HS-5 (cell line): Measurements from ENCODE around the gene WDR20.

Experiments used
- DNase-seq: peaks from one replicate; pipeline ENCODE4 v3.0.0-alpha.2; 2012; ENCODE audit warnings: low read depth

The WDR20 gene

DNA sequence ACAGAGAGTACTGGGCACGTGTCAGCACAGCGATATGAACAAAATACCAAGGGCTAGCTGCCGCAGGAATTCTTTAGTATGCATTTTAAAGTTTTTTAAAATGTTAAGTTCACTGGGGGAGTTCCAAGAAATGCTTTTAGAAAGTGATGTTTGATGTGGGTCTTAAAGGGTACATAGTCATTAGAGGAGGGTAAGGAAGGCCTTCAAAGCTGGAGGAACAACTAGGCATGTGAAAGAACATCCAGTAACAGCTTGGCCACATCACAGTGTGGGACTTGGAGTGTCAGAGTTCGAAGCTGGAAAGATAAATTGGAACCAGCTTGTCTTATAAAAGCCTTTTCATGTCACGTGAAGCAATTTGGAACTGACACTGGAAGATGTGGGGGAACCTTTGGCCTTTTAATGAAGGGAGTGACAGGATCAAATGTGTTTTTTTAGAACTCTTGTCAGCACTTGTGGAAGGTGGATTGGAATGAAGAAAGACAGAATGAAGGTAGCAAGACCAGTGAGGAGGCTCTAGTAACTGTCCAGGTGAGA lies 57.7 kb downstream of the WDR20 start:
- DNase-seq = no peak

DNA sequence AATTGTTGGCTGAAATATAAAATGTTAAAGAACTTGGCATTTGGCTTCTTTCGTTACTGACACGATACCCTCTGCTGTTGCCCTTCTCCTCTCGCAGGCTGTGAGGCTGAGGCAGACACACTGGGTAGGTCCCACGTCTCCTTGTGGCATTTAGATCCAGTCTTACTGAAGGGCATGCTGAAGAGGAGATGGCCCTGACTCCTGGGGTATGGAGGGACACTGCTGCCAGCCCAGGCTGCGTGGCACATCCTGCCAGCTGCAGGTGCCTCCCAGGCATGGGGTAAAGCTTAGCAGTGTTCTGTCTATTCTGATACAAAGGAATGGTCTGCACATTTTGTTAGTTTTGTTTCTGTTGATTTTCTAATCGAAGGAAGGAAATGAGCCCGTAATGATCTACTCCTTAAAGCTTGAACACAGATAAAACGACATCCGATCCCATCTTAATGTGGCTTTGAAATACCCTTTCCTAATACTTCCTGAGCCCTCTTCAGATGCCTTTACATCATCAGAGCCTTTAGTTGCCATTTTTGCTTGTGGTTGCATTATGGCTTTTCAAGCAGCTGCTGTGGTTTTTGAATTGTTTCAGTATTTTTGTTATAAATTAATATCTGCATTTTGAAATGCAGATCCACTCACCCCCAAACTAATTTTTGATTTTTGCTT lies 61.1 kb downstream of the WDR20 start:
- no peak for DNase-seq

DNA sequence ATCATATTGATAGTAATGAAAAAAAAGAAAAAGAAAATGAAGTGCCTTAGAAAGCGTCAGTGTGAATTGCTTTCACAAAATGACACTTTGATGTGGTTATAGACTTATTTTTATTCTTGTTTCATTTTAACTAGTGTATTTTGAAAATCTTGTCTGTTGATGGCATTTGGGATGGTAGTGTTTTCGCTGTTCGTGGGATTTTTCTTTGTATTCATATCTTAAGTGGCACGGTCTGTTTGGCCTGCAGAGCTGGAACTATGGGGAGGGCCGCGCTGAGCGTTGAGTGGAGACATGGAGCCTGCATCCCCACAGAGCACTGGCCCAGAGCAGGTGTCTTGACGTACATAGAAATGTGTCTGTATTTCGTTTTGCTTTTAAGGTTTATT lies 61.6 kb downstream of the WDR20 start:
- DNase-seq = no peak

DNA sequence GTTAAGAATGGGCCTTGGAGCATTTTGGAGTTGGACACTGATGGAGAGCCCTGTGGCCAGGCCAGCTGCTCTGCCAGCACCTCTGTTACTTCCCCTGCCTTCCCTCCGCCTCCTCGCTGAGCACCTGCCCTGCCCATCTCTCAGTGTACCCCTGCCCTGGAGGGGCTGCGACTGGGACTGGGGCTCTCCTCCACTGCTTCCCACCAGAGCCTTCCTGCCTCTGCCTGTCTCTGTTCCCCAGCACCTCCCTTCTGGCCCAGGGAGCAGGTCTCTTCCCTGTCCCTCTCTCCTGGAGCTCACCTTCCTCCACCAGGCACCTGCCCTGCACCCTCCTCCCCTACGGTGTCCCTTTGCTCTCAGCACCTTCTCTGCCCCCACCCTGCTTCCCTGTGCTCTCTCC lies 62.1 kb downstream of the WDR20 start:
- DNase-seq = no peak

DNA sequence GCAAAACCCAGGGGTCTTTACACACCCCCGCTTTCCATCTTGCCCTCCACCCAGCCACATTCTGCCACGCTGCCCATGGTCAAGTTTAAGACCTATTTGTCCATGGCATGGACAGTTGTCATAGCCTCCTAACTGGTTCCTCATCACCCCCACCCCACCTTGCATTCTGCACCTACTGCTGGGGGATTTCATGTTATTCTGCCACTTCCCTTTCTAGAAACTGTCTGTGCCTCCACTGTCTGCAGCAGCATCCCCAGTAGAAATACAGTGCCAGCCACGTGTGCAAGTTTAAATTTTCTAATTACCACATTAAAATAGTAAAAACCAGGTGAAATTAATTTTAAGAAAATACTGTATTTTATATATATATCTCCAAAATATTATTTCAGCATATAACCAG lies 63.2 kb downstream of the WDR20 start:
- DNase-seq = no peak

DNA sequence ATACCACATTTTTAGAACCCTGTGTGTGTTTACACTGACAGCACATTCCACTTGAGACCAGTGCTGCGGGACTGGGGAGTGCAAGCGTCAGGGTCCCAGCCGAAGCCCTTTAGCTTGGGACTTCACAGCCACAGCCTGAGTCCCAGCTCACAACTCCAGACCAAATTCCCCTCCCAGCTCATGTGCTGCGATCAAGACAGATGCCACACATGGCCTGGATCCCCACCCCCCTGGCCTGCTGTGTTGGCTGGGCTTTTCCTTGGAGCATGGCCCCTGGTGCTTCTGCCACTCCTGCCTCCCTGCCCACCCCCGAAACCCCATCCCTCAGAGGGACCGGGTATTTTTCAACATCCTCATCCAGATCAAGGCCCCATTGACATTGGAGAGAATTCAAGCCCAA lies 63.7 kb downstream of the WDR20 start:
- DNase-seq = no peak

DNA sequence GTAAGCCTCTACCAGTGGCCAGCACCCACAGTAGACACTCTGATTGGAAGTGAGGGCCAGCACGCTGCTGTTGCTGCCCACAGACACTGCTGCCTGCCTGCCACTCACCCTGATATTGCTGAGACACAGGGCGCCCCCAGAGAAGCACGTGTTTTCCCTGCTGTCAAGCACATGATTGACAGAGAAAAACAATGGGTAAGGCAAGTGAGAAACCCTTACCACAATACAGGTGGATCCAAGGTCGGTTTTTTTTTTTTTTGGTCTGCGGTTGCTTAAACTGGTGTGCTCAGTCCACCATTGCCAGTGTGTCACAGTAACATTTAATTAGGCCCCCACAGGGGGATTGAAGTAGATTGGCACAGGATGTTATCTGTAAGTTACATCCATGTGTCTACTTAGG lies 65.9 kb downstream of the WDR20 start:
- DNase-seq = no peak

DNA sequence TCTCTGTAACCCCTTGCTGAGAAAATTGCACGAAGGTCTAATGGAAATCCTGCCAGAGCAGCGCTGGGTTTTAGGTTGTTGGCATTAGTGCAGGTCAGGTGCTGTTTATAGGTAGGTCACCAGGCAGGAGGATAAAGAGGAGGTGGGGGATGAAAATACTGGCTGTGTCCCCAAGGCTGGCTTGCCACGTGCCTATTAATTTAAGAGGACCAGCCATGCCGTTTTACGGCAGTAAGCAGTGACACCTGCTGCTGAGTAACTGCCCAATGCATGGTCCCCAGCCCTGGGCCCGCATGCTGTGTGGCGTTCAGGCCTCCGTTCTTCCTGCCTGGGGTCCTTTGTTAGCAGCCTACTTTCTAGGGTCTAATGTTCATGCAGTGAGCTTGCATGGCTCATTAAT lies 67.2 kb downstream of the WDR20 start:
- DNase-seq = no peak

DNA sequence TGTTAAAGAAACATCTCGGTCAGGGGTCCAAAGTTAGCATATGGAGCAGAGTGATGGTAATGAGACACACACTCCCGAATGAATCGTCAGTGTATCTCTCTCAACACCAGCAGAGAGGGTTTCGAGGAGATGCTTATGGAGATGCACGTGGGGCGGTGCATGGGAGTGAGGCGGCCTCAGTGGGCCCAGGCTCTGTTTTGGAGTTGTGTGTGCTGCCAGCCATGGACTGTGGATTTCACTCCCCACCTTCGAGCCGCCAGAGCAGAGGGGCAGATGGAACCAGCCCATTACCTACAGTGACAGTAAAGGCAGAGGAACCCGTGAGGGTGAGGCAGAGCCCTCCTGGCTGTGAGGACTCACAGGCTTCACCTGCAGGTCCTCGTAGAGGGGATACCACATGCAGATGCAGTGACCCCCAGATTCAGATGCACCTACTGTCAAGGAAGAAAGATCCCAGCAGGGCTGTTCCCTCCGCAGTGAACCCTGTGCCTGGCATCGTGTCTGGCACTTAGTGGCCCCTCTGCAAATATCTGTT lies 68.2 kb downstream of the WDR20 start:
- no peak for DNase-seq

DNA sequence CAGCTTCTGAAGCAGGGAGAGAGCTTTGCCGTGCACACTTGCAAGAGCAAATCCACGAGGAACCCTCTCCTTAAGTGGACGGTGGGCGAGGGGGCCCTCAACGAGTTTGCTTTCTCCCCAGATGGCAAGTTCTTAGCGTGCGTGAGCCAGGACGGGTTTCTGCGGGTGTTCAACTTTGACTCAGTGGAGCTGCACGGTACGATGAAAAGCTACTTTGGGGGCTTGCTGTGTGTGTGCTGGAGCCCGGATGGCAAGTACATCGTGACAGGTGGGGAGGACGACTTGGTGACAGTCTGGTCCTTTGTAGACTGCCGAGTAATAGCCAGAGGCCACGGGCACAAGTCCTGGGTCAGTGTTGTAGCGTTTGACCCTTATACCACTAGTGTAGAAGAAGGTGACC lies 69.0 kb downstream of the WDR20 start:
- no peak for DNase-seq

DNA sequence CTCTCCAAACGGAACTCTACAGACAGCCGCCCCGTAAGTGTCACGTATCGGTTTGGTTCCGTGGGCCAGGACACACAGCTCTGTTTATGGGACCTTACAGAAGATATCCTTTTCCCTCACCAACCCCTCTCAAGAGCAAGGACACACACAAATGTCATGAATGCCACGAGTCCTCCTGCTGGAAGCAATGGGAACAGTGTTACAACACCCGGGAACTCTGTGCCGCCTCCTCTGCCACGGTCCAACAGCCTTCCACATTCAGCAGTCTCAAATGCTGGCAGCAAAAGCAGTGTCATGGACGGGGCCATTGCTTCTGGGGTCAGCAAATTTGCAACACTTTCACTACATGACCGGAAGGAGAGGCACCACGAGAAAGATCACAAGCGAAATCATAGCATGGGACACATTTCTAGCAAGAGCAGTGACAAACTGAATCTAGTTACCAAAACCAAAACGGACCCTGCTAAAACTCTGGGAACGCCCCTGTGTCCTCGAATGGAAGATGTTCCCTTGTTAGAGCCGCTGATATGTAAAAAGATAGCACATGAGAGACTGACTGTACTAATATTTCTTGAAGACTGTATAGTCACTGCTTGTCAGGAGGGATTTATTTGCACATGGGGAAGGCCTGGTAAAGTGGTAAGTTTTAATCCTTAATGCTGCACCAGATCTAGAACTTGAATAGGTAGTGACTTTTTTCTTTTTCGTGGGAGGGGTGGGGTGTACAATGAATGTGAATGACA lies 69.7 kb downstream of the WDR20 start:
- DNase-seq = no peak

DNA sequence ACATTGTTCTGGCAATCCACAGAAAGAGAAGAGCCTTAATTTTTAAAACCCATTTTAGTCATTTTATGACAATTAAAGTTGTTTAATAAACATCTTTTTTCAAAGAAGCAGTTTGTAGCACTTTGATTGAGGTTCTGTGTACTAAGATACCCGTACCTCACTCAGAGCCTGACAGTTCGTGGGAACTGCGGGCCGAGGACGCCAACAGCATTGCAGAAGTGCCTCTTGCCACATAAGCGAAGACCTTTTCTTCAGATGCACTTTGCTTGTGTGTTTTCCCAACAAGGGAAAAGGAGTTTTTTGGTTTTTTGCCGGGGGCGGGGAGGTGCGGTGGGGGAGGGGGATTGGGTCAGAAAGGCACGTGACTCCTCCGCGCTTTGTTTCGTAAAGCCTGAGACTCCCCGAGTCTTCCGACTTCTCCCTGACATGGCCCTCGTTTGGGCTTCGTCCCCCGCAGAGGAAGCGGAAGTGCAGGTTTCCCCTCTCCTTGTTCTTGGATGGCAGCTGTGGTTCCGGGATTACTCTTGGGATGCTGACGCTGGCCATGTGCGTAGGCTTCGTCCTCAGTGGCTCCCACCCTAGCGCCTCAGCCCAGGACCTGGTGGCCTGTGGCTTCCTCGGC lies 70.8 kb downstream of the WDR20 start:
- DNase-seq = no peak

DNA sequence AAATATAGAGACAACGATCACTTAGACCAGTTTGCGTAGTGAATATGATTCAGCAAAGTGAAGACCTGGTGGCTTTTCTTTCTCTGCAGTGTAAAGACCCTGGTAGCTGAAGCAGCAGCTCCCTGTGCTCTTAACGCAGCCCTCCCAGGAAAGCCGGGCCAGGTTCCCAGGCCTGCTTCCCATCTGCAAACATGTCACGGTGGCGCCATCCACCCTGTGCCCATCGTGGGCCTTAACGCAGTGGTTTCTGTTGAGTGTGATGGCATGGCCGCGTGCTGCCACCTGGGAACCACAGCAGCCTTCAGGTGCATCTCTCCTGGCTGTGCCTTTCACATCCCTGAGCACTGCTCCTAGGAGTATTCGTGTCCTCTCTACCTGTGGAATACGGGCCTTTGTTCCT lies 71.5 kb downstream of the WDR20 start:
- DNase-seq = no peak

DNA sequence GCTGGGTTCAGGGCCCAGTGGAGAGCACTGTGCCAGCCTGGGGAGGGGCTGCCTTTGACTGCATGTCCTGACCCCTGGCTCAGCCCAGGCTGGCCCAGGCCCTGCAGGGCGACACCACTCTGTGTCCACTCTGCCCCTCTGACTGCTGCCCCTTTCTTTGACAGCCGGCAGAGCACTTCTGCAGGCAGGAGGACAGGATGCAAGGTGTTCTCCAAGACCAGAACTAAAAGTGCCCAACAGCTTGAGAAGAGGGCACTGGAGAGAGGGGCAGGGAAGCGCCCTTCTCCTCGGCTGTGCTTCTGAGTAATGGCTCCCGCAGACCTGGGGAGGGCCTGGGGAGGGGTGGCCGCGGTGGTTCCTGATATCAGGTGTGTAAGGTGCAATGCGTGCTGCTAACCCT lies 72.7 kb downstream of the WDR20 start:
- DNase-seq = no peak

DNA sequence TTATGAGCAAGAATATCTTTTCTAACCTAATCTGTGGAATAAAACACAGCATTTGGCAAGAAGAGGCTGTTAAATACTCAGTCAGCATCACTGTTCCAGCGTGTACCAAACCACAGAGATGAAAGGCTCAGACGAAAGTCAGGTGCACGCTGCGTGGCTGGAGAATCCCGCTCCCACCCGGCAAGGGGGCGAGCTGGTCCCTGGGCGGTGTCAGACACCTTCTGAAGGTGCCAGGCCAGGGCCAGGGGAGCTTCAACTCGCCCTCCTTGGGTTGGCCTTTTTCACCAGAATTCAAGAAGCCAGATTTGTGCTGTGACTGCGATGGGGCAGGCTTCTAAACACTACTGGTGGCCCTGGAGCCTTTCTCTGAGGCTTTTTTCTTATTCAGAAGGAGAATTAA lies 73.1 kb downstream of the WDR20 start:
- DNase-seq = no peak

DNA sequence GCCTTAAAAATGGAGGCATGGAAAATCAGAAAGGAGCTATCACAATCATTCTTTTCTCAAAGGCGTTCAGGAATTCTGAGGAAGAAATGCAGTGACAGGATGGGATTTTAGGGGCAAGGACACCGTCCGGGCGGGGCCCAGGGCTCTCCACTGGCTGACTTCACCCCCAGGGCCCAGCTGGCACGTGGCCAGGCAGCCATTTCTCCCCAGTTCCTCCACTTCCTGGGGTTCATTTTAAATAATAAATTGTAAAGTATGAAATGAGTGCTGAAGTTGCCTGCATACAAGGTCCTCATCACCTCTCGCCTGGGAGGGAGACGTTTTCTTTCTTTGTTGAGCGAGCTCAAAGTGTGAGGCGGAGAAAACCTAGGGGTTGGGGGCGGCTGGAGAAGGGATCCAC lies 73.8 kb downstream of the WDR20 start:
- no peak for DNase-seq

DNA sequence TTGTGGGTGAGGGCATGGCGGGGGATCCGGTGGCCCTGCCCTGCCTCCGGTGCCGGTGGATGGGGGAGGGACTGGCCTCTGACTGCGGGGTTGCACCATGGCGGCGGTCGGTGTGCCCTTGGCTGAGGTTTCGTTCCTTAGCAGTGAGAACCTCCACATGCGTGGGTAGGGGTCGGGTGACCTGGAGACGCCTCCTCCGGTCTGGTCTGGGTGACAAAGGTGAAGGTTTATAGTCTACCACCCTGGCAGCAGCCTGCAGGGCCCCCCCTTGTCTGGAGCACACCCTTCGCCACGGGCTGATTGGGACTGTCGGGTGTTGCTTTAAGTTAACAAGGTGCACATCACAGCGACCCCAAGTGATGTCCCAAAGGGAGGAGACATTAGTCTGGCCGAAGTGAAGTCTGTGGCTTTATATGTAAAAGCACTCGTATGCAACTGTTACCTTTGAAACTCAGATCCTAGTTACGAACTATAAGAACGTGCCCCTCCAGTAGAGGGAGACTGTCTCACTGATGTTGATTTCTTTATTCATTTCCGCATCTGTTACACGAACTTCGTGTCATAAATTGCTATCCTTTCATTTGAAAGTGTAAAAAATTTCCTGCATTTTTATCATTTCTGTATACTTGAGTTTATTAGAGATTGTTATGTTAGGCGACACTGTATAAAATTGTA lies 74.4 kb downstream of the WDR20 start:
- DNase-seq = no peak

DNA sequence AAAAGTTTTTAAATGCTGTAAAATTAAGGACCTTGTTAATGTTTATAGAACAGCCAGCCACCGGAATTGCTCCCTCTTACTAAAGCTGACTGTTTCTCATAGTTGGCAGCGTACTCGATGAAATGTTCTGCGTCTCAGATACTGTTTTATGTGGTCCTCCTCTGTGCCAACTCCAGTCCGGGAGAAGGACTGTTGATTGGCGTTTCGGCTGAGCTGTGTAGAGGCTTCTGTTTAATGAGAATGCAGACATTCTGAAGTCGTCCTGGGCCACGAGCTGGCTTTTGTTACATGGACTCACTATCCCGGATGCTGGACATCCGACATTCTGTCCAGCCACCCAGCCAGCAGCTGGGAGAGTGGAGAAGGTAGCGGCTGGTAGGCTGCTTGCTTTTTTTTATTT lies 75.4 kb downstream of the WDR20 start:
- no peak for DNase-seq

DNA sequence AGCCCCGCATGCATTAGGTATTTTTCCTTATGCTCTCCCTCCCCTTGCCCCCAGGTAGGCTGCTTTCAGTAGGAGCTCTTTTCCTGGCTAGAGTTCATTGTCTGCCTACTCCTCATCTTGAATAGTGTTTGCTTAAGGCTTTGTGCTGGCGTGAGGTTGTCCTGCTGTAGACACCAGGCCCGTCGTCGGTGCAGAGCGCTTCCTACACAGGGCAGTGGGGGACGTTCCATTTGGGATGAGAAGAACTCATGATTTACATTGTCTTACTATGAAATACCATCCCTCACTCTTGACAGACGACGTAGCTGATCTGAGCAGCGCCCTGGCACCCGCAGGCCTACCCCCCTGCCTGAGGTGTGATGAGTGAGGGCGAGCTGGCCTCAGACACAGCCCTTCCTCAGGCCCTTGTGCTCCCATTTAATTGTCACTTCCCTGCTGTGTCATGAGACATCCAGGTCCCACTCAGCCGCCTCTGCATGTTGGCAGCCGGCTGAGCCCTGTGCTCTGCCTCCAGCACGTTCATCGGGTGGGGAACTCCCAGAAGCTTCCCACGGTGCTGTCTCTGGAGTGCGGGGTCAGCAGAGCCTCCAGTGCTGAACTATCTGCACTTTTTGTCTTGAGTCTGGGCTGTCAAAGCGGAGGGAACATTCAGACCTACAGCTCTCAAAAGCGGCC lies 76.0 kb downstream of the WDR20 start:
- DNase-seq = no peak

DNA sequence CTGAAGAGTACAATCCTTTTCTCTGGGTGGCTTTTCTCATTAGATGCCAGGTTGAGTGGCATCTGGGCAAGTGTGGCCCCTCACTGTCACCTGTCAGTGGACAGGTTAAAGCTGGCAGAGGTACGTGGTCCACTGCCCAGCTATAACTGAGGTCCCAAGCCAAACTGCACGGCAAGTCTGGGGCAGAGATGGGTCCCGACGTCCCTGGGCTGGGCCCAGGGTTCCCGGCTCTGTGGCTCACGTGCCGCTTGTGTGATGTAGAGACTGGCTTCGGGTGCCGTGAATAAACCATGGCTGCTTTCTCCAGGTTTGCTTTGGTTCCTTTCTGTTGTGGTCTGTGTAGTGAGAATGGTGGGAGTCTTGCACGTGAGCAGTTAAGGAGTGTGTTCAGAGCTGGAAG lies 77.7 kb downstream of the WDR20 start:
- no peak for DNase-seq

DNA sequence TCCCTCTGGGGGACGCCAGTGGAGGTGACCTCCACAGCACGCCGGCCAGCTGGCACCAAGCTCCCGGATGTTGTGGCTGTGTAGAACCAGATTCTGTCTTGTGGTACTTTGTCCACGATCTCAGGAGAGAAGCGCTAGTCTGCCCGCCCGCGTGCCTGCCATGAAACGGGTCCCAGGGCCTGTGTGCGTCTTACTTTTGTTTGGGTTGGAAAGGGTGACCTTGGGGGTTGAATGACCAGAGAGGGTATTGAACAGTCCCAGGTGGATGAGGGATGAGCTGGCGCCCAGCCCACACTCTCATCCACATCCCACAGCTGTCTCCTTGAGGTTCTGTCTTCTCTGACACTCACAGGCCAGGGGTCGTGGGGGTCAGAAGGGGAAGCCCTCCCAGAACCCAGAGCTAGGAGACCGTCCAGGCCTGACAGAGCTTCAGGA lies 78.3 kb downstream of the WDR20 start:
- DNase-seq = no peak

DNA sequence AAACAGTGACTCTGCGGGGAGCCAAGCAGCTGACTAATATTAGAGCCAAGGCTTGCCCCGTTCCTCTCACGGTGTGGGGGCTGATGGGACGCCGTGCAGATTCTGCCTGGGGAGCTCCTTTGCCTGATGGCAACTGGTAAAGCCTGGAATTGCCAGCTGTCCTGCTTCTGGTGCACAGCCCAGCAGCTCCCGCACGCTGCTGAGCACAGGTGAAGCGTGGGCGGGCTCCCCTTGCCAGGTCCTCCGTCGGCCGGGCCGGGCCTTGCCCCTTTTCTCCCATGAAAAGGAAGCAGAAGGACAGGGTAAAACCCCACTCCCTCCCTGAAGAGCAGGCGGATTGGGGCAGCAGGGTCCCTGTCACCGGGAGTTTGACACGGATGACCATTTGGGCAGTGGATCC lies 79.0 kb downstream of the WDR20 start:
- DNase-seq = no peak
